Measurements from ENCODE around the gene TMEM201.
A peak's percentile ranks its signal among the peaks of the same experiment; 100 is the strongest.

The TMEM201 gene

GRCh38 chr1:9549955-9550546 is 38.7 kb upstream of the TMEM201 start:
- Mint-ChIP-seq H3K4me1 (no peaks in the 10 kb centered on the region), H3K4me3 (no peak overlapping the region), H3K36me3 (ENCODE audit: low read depth) (peaks cover 6% of the 10 kb centered on the region), H3K27ac (no peak overlapping the region), H3K27me3 (ENCODE audit: low read depth) (no peaks in the 10 kb centered on the region), H3K9me3 (no peaks in the 10 kb centered on the region)
- no peak for TF ChIP-seq CTCF (IDR thresholded peaks at IDR 0.05; ENCODE audit: unreplicated experiment in 3 of 3)

DNA sequence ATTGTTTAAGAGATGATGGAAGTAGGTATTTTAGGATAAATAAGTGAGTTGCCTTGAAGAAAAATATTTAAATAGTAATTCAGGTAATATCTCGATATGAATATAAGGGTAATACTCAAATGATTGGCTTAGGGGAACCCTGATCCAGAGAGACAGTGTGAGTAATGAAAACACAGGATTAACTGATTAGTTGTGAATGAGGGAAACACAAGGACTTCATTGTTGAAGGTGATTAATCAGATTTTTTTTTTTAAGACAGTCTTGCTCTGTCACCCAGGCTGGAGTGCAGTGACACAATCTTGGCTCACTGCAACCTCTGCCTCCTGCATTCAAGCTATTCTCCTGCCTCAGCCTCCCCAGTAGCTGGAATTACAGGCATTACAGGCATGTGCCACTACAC is 36.7 kb upstream of the TMEM201 start:
- Mint-ChIP-seq H3K36me3 (ENCODE audit: low read depth) (peaks cover 22% of the 10 kb centered on the region), H3K27ac (peak overlapping the region in 1 of 3 experiments; percentile 31), H3K4me1 (no peaks in the 10 kb centered on the region), H3K4me3 (no peak overlapping the region), H3K27me3 (ENCODE audit: low read depth) (no peaks in the 10 kb centered on the region), H3K9me3 (no peaks in the 10 kb centered on the region)
- TF ChIP-seq CTCF (IDR thresholded peaks at IDR 0.05; ENCODE audit: unreplicated experiment in 3 of 3), result no peak

GRCh38 chr1:9553736-9554144 is 35.0 kb upstream of the TMEM201 start:
- H3K36me3 Mint-ChIP-seq (ENCODE audit: low read depth), result peaks cover 29% of the 10 kb centered on the region
- H3K9me3 Mint-ChIP-seq, result no peaks in the 10 kb centered on the region
- TF ChIP-seq CTCF (IDR thresholded peaks at IDR 0.05; ENCODE audit: unreplicated experiment in 3 of 3), result no peak
- H3K4me3 Mint-ChIP-seq, result no peak overlapping the region
- H3K27ac Mint-ChIP-seq, result no peak overlapping the region
- peaks cover 4% of the 10 kb centered on the region for H3K4me1 Mint-ChIP-seq
- H3K27me3 Mint-ChIP-seq (ENCODE audit: low read depth), result no peaks in the 10 kb centered on the region

GRCh38 chr1:9555942-9556341 is 32.8 kb upstream of the TMEM201 start:
- H3K9me3 Mint-ChIP-seq, result no peaks in the 10 kb centered on the region
- no peak overlapping the region for H3K27ac Mint-ChIP-seq
- peaks cover 9% of the 10 kb centered on the region for H3K4me1 Mint-ChIP-seq
- no peak overlapping the region for H3K4me3 Mint-ChIP-seq
- no peak for TF ChIP-seq CTCF (IDR thresholded peaks at IDR 0.05; ENCODE audit: unreplicated experiment in 3 of 3)
- H3K27me3 Mint-ChIP-seq (ENCODE audit: low read depth), result no peaks in the 10 kb centered on the region
- peaks cover 33% of the 10 kb centered on the region for H3K36me3 Mint-ChIP-seq (ENCODE audit: low read depth)

DNA sequence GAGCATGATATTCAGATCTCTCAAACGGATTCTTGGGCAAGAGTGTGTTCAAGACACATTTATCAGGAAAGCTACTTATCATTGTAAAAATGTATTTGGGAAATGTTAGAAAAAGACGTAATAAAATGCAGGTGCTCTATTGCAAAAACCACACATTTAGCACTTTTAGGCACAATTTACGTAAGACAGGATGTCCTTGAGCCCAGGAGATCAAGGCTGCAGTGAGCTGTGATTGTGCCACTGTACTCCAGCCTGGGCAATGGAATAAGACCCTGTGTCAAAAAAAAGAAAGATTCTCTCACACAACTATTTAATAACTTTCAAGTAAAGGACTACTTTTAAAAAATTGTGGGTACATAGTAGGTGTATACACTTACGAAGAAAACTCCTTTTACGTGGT is 31.1 kb upstream of the TMEM201 start:
- Mint-ChIP-seq H3K4me1 (peaks cover 16% of the 10 kb centered on the region), H3K4me3 (no peak overlapping the region), H3K36me3 (ENCODE audit: low read depth) (peaks cover 40% of the 10 kb centered on the region), H3K27me3 (ENCODE audit: low read depth) (no peaks in the 10 kb centered on the region), H3K9me3 (no peaks in the 10 kb centered on the region), H3K27ac (no peak overlapping the region)
- no peak for TF ChIP-seq CTCF (IDR thresholded peaks at IDR 0.05; ENCODE audit: unreplicated experiment in 3 of 3)

GRCh38 chr1:9558271-9558945 is 30.3 kb upstream of the TMEM201 start:
- Mint-ChIP-seq H3K4me1 (peaks cover 16% of the 10 kb centered on the region), H3K9me3 (no peaks in the 10 kb centered on the region), H3K27me3 (ENCODE audit: low read depth) (no peaks in the 10 kb centered on the region), H3K36me3 (ENCODE audit: low read depth) (peaks cover 45% of the 10 kb centered on the region), H3K4me3 (no peak overlapping the region), H3K27ac (peak overlapping the region in 2 of 3 experiments; percentile 2 to 82)
- no peak for TF ChIP-seq CTCF (IDR thresholded peaks at IDR 0.05; ENCODE audit: unreplicated experiment in 3 of 3)
